ENCODE measurements around the gene DYTN.

GRCh38 chr2:206756816-206757215 is 38.6 kb upstream of the DYTN start:
- no peak for TF ChIP-seq CTCF (IDR thresholded peaks at IDR 0.05; ENCODE audit: poor library complexity, severe bottlenecking)
- no peak for TF ChIP-seq REST (IDR thresholded peaks at IDR 0.05; ENCODE audit: borderline replicate concordance)
